HG03066 (cell line): Measurements from ENCODE around the gene ZNF423.

Experiments used
- ATAC-seq: cut with Tn5 transposase; IDR thresholded peaks from one replicate; pipeline ENCODE4 v1.9.1; 2021; ENCODE audit warnings: low read depth; ENCODE audit not compliant: unreplicated experiment

Gene ZNF423

GRCh38 chr16:49491771-49492761 is 363.8 kb downstream of the ZNF423 start:
- ATAC-seq, result no peak

GRCh38 chr16:49491106-49491670 is 364.7 kb downstream of the ZNF423 start:
- no peak for ATAC-seq

GRCh38 chr16:49490321-49490705 is 365.6 kb downstream of the ZNF423 start:
- ATAC-seq, result no peak

- no peak for ATAC-seq
Observed at GRCh38 chr16:49489686-49490320, 366.1 kb downstream of the ZNF423 start.

GRCh38 chr16:49488740-49489525 is 367.0 kb downstream of the ZNF423 start:
- no peak for ATAC-seq

- no peak for ATAC-seq
Observed at GRCh38 chr16:49488336-49488735, 367.6 kb downstream of the ZNF423 start.

GRCh38 chr16:49487746-49488145 is 368.2 kb downstream of the ZNF423 start:
- ATAC-seq, result no peak

GRCh38 chr16:49486400-49486799 is 369.5 kb downstream of the ZNF423 start:
- no peak for ATAC-seq

- ATAC-seq, result no peak
Observed at GRCh38 chr16:49485663-49486062, 370.2 kb downstream of the ZNF423 start.

GRCh38 chr16:49484936-49485335 is 371.0 kb downstream of the ZNF423 start:
- no peak for ATAC-seq

- ATAC-seq, result no peak
Observed at GRCh38 chr16:49484451-49484849, 371.5 kb downstream of the ZNF423 start.

- ATAC-seq, result no peak
Observed at GRCh38 chr16:49483651-49484450, 372.1 kb downstream of the ZNF423 start.

GRCh38 chr16:49483251-49483650 is 372.7 kb downstream of the ZNF423 start:
- ATAC-seq, result no peak

GRCh38 chr16:49482690-49483089 is 373.2 kb downstream of the ZNF423 start:
- ATAC-seq, result no peak

GRCh38 chr16:49478616-49479015 is 377.3 kb downstream of the ZNF423 start:
- ATAC-seq, result no peak

GRCh38 chr16:49478107-49478506 is 377.8 kb downstream of the ZNF423 start:
- ATAC-seq, result no peak

- ATAC-seq, result no peak
Observed at GRCh38 chr16:49477250-49477895, 378.5 kb downstream of the ZNF423 start.

GRCh38 chr16:49474741-49475140 is 381.2 kb downstream of the ZNF423 start:
- ATAC-seq, result no peak

GRCh38 chr16:49473773-49474172 is 382.1 kb downstream of the ZNF423 start:
- no peak for ATAC-seq
